H1 (cell line): Measurements from ENCODE around the gene ARHGAP10. TPM values are rescaled to one million over a fixed set of nuclear protein-coding genes. Genes with fewer than 3 reads are reported as not detected.

Experiments used
- ATF3 ChIP-seq: IDR thresholded peaks from 2 replicates; pipeline ENCODE4 v1.6.1; 2011; ENCODE audit warnings: low read depth, mild to moderate bottlenecking, low read length; ENCODE audit not compliant: insufficient read depth
- CHD7 ChIP-seq: fragments of 300-600 bp; sonication (generic); IDR thresholded peaks from 2 replicates; pipeline ENCODE4 v1.7.1; 2012; ENCODE audit warnings: low read length, moderate library complexity, mild to moderate bottlenecking, inconsistent platforms; ENCODE audit not compliant: insufficient replicate concordance
- CREB1 ChIP-seq: IDR thresholded peaks from 2 replicates; pipeline ENCODE4 v1.6.1; 2012; ENCODE audit warnings: inconsistent platforms
- EP300 ChIP-seq, 2 experiments: IDR thresholded peaks; 1 replicate in 1 of 2; 2 replicates in 1 of 2; pipeline ENCODE4 v1.6.1; 2011 to 2012; ENCODE audit warnings: low read depth in 2 of 2, low read length in 2 of 2, mild to moderate bottlenecking in 2 of 2, borderline replicate concordance in 1 of 2, inconsistent platforms in 1 of 2, moderate library complexity in 1 of 2
- FOSL1 ChIP-seq: IDR thresholded peaks from 2 replicates; pipeline ENCODE4 v1.6.1; 2011; ENCODE audit warnings: mild to moderate bottlenecking, low read depth, low read length, moderate library complexity; ENCODE audit not compliant: insufficient read depth
- KDM1A ChIP-seq: fragments of 200-600, 300-600 bp; sonication (generic); IDR thresholded peaks from 2 replicates; pipeline ENCODE4 v1.7.1; 2016; ENCODE audit warnings: mild to moderate bottlenecking, low read length, borderline replicate concordance
- RBBP5 ChIP-seq: IDR thresholded peaks from 2 replicates; pipeline ENCODE4 v1.7.1; 2012; ENCODE audit warnings: low read depth, mild to moderate bottlenecking, inconsistent platforms, low read length, moderate library complexity, borderline replicate concordance
- SP1 ChIP-seq: IDR thresholded peaks from 2 replicates; pipeline ENCODE4 v1.6.1; 2011; ENCODE audit warnings: low read depth, low read length
- SP4 ChIP-seq: IDR thresholded peaks from 2 replicates; pipeline ENCODE4 v1.6.1; 2012; ENCODE audit warnings: low read length, inconsistent platforms
- polyA plus RNA-seq, 7 experiments: library from polyadenylated mRNA; depleted of rRNA in 3 of 7; stranded (reverse) in 5 of 7; unstranded in 2 of 7; fragments of >200 nt in 5 of 7; fragments of 200-250 nt in 2 of 7; gene quantifications; 1 replicate in 5 of 7; 2 replicates in 1 of 7; 4 replicates in 1 of 7; pipeline versions ENCODE4 v1.2.1 to v1.2.3, GENCODE V29; 2011 to 2013; ENCODE audit warnings: missing spikeins in 2 of 7, mixed read lengths in 2 of 7
- total RNA-seq: library from RNA; stranded (reverse); fragmentation: NEBNext Ultra II Directional; extraction: Animal tissue kit (Norgen Biotek cat#: 25700); gene quantifications from 2 replicates; pipeline ENCODE4 v1.2.1, GENCODE V29; 2021

ARHGAP10 gene
- total and polyA plus RNA-seq, 2 of the 8 experiments (the other 6 are each of a cell fraction or from before 2014, with no cell fraction given): 3.7 to 6.1 TPM

- TF ChIP-seq CHD7 (no peak), SP4 (no peak), EP300 (IDR thresholded peaks at IDR 0.05; ENCODE audit: borderline replicate concordance in 1 of 2, low read depth in 2 of 2, low read length in 2 of 2) (no peak), RBBP5 (no peak), ATF3 (no peak), CREB1 (no peak), SP1 (no peak), KDM1A (no peak), FOSL1 (no peak)
Observed at GRCh38 chr4:147836807-147837206, 104.9 kb downstream of the ARHGAP10 start (continued).
